H1 (cell line): Measurements from ENCODE around the gene EPB41L4B. TPM values are rescaled to one million over a fixed set of nuclear protein-coding genes. Genes with fewer than 3 reads are reported as not detected.

Source experiments
- CTCF ChIA-PET: fragments of 300-600 bp; sonication (Branson Sonifier 250); formaldehyde crosslinking; loops from one replicate; lab custom pipeline; 2021; ENCODE audit not compliant: partially characterized antibody; lab: Charles Lee
- POLR2A ChIA-PET: fragments of 300-600 bp; sonication (Branson Sonifier 250); formaldehyde crosslinking; loops from one replicate; lab custom pipeline; 2021; ENCODE audit warnings: inconsistent platforms; ENCODE audit not compliant: partially characterized antibody; lab: Charles Lee
- DNase-seq, 2 experiments: peaks; one replicate each; pipeline versions ENCODE4 v3.0.0 to v3.0.0-alpha.2; 2010 to 2022; ENCODE audit warnings: low spot score in 2 of 2, low read depth in 1 of 2, mixed read lengths in 1 of 2
- FAIRE-seq: peaks from 2 replicates; lab custom pipeline; 2011; peaks lifted over from hg19 to GRCh38; lab: Jason Lieb, UNC
- H2AFZ ChIP-seq: 2 replicates; pipeline ENCODE4 v1.8.1; 2012; ENCODE audit warnings: low read length, inconsistent platforms
- H2AK5ac ChIP-seq: 2 replicates; pipeline ENCODE4 v1.6.1; 2013; ENCODE audit warnings: low read depth, low read length
- H2BK120ac ChIP-seq: replicated peaks from 2 replicates; pipeline ENCODE3; 2013; ENCODE audit warnings: low read depth, low read length, inconsistent platforms
- H2BK12ac ChIP-seq: 2 replicates; pipeline ENCODE4 v1.6.1; 2013; ENCODE audit warnings: low read depth, low read length
- H2BK15ac ChIP-seq: 2 replicates; pipeline ENCODE4 v1.6.1; 2013; ENCODE audit warnings: low read length
- H2BK20ac ChIP-seq: 2 replicates; pipeline ENCODE4 v1.6.1; 2013; ENCODE audit warnings: low read length
- H2BK5ac ChIP-seq: 2 replicates; pipeline ENCODE4 v1.6.1; 2013; ENCODE audit warnings: low read depth, low read length
- H3K14ac ChIP-seq: 2 replicates; pipeline ENCODE4 v1.6.1; 2013; ENCODE audit warnings: inconsistent platforms; ENCODE audit not compliant: insufficient read length
- H3K18ac ChIP-seq: 2 replicates; pipeline ENCODE4 v1.6.1; 2013; ENCODE audit warnings: low read length; ENCODE audit errors: extremely low read depth
- H3K23ac ChIP-seq: 2 replicates; pipeline ENCODE4 v1.6.1; 2013; ENCODE audit warnings: inconsistent platforms; ENCODE audit not compliant: insufficient read length
- H3K23me2 ChIP-seq: 2 replicates; pipeline ENCODE4 v1.6.1; 2013; ENCODE audit warnings: low read depth, low read length
- H3K27ac ChIP-seq: 2 replicates; pipeline ENCODE4 v1.6.1; 2011; ENCODE audit warnings: low read depth, low read length, inconsistent platforms
- H3K27me3 ChIP-seq, 4 experiments: replicated peaks in 1 of 4; 1 replicate in 1 of 4; 2 replicates in 3 of 4; pipeline versions ENCODE4 v1.6.1 to v1.8.1; 2011 to 2013; ENCODE audit warnings: low read length in 3 of 4, mild to moderate bottlenecking in 3 of 4, inconsistent platforms in 2 of 4, mixed read lengths in 2 of 4, moderate library complexity in 1 of 4; ENCODE audit not compliant: control insufficient read depth in 3 of 4, insufficient read depth in 3 of 4; ENCODE audit errors: extremely low read depth in 1 of 4
- H3K36me3 ChIP-seq, 4 experiments: 2 replicates each; pipeline versions ENCODE4 v1.6.1 to v1.8.1; 2011 to 2013; ENCODE audit warnings: mild to moderate bottlenecking in 4 of 4, low read length in 3 of 4, moderate library complexity in 2 of 4, control low read depth in 1 of 4, inconsistent platforms in 1 of 4; ENCODE audit not compliant: insufficient read depth in 4 of 4, control insufficient read depth in 2 of 4
- H3K4ac ChIP-seq: replicated peaks from 2 replicates; pipeline ENCODE3; 2013; ENCODE audit warnings: low read length, low read depth, mixed read lengths, inconsistent platforms; ENCODE audit not compliant: insufficient read length
- H3K4me1 ChIP-seq, 4 experiments: replicated peaks in 1 of 4; 1 replicate in 1 of 4; 2 replicates in 3 of 4; pipeline versions ENCODE4 v1.6.1 to v1.8.1; 2011 to 2013; ENCODE audit warnings: low read length in 3 of 4, inconsistent platforms in 2 of 4, mixed read lengths in 1 of 4; ENCODE audit not compliant: insufficient read depth in 4 of 4, control insufficient read depth in 3 of 4
- H3K4me2 ChIP-seq, 2 experiments: 2 replicates each; pipeline versions ENCODE4 v1.6.1 to v1.8.1; 2011 to 2013; ENCODE audit warnings: low read depth in 2 of 2, low read length in 2 of 2, control low read depth in 1 of 2, inconsistent platforms in 1 of 2, mild to moderate bottlenecking in 1 of 2; ENCODE audit not compliant: insufficient read depth in 1 of 2
- H3K4me3 ChIP-seq, 4 experiments: fragments of 200-600, 300-600 bp in 1 of 4; sonication (generic), shearing (Covaris generic), sonication (Bioruptor Twin) in 1 of 4; 2 replicates each; pipeline versions ENCODE4 v1.5.1 to v1.8.1; 2011 to 2016; ENCODE audit warnings: low read length in 4 of 4, low read depth in 3 of 4, control low read depth in 2 of 4, inconsistent platforms in 2 of 4, mild to moderate bottlenecking in 2 of 4, mixed read lengths in 1 of 4, moderate library complexity in 1 of 4; ENCODE audit not compliant: insufficient read depth in 2 of 4; ENCODE audit errors: extremely low read depth in 1 of 4
- H3K56ac ChIP-seq: replicated peaks from 2 replicates; pipeline ENCODE3; 2013; ENCODE audit warnings: low read depth, mild to moderate bottlenecking, mixed read lengths, low read length, inconsistent platforms; ENCODE audit not compliant: insufficient read length
- H3K79me1 ChIP-seq: 2 replicates; pipeline ENCODE4 v1.6.1; 2013; ENCODE audit warnings: low read depth, low read length, control low read depth
- H3K79me2 ChIP-seq, 2 experiments: 2 replicates each; pipeline versions ENCODE4 v1.6.1 to v1.8.1; 2012 to 2013; ENCODE audit warnings: low read length in 2 of 2, mild to moderate bottlenecking in 2 of 2, inconsistent platforms in 1 of 2; ENCODE audit not compliant: insufficient read depth in 2 of 2, control insufficient read depth in 1 of 2
- H3K9ac ChIP-seq, 4 experiments: replicated peaks in 1 of 4; 1 replicate in 1 of 4; 2 replicates in 3 of 4; pipeline versions ENCODE4 v1.6.1 to v1.8.1; 2011 to 2013; ENCODE audit warnings: low read depth in 3 of 4, low read length in 3 of 4, control low read depth in 2 of 4, mild to moderate bottlenecking in 2 of 4, moderate library complexity in 2 of 4, inconsistent platforms in 1 of 4; ENCODE audit errors: extremely low read depth in 1 of 4
- H3K9me3 ChIP-seq, 2 experiments: 2 replicates each; pipeline versions ENCODE4 v1.6.1 to v1.8.1; 2012 to 2013; ENCODE audit warnings: mild to moderate bottlenecking in 2 of 2, moderate library complexity in 2 of 2, control low read depth in 1 of 2, inconsistent platforms in 1 of 2, low read depth in 1 of 2, low read length in 1 of 2, mixed read lengths in 1 of 2; ENCODE audit not compliant: insufficient read depth in 2 of 2
- H4K20me1 ChIP-seq, 2 experiments: replicated peaks in 1 of 2; 2 replicates each; pipeline versions ENCODE3 to v1.8.1; 2011 to 2013; ENCODE audit warnings: inconsistent platforms in 2 of 2, low read length in 2 of 2, mild to moderate bottlenecking in 1 of 2; ENCODE audit not compliant: insufficient read depth in 2 of 2, control insufficient read depth in 1 of 2
- H4K5ac ChIP-seq: 2 replicates; pipeline ENCODE4 v1.6.1; 2013; ENCODE audit warnings: low read length, low read depth, mixed read lengths, inconsistent platforms; ENCODE audit not compliant: insufficient read length
- H4K8ac ChIP-seq: 2 replicates; pipeline ENCODE4 v1.8.0; 2013; ENCODE audit warnings: mild to moderate bottlenecking, moderate library complexity, low read length, inconsistent platforms; ENCODE audit not compliant: insufficient read depth; ENCODE audit errors: extremely low read depth
- H4K91ac ChIP-seq: replicated peaks from 2 replicates; pipeline ENCODE3; 2013; ENCODE audit warnings: low read length, mixed read lengths, inconsistent platforms; ENCODE audit not compliant: insufficient read length
- ASH2L ChIP-seq: fragments of 200-600, 300-600 bp; sonication (generic); IDR thresholded peaks from one replicate; pipeline ENCODE4 v1.7.1; 2017; ENCODE audit warnings: low read length
- BCL11A ChIP-seq, 2 experiments: IDR thresholded peaks; one replicate each; pipeline ENCODE4 v1.6.1; 2011; ENCODE audit warnings: low read depth in 2 of 2, low read length in 2 of 2, mild to moderate bottlenecking in 2 of 2
- CBX8 ChIP-seq: fragments of 300-800, 300-1000 bp; sonication (generic); IDR thresholded peaks from 2 replicates; pipeline ENCODE4 v1.7.1; 2016; ENCODE audit warnings: low read depth, low read length, borderline replicate concordance
- GTF2F1 ChIP-seq: IDR thresholded peaks from 2 replicates; pipeline ENCODE4 v1.6.1; 2012; ENCODE audit warnings: low read depth, low read length, improper control_type of control experiment, borderline replicate concordance
- RNF2 ChIP-seq: fragments of 200-900, 300-1000 bp; sonication (generic); IDR thresholded peaks from 2 replicates; pipeline ENCODE4 v1.7.1; 2016; ENCODE audit warnings: borderline replicate concordance, low read depth, mild to moderate bottlenecking, antibody characterized with exemption, low read length; ENCODE audit not compliant: poor library complexity, severe bottlenecking; ENCODE audit errors: missing control alignments
- SAP30 ChIP-seq: fragments of 300-600 bp; sonication (generic); IDR thresholded peaks from 2 replicates; pipeline ENCODE4 v1.7.1; 2012; ENCODE audit warnings: low read length, moderate library complexity, mild to moderate bottlenecking, inconsistent platforms; ENCODE audit not compliant: insufficient read depth, insufficient replicate concordance
- SP4 ChIP-seq: IDR thresholded peaks from 2 replicates; pipeline ENCODE4 v1.6.1; 2012; ENCODE audit warnings: low read length, inconsistent platforms
- WGBS, 2 experiments: shearing (Covaris generic) in 1 of 2; methylation state at CpG; one replicate each; pipeline versions ENCODE4 v1.1.6 to v1.1.7; 2013 to 2015; ENCODE audit warnings: low lambda C conversion rate in 2 of 2, mixed read lengths in 2 of 2, inconsistent platforms in 1 of 2, low coverage in 1 of 2, missing lambda C conversion rate in 1 of 2; ENCODE audit not compliant: insufficient replicate concordance in 2 of 2, insufficient coverage in 1 of 2, insufficient read length in 1 of 2; ENCODE audit errors: extremely low coverage in 1 of 2, missing lambda C conversion rate in 1 of 2; 5-methylcytosine and 5-hydroxymethylcytosine counted together
- polyA plus RNA-seq, 7 experiments: library from polyadenylated mRNA; depleted of rRNA in 3 of 7; stranded (reverse) in 5 of 7; unstranded in 2 of 7; fragments of >200 nt in 5 of 7; fragments of 200-250 nt in 2 of 7; gene quantifications; 1 replicate in 5 of 7; 2 replicates in 1 of 7; 4 replicates in 1 of 7; pipeline versions ENCODE4 v1.2.1 to v1.2.3, GENCODE V29; 2011 to 2013; ENCODE audit warnings: missing spikeins in 2 of 7, mixed read lengths in 2 of 7
- total RNA-seq: library from RNA; stranded (reverse); fragmentation: NEBNext Ultra II Directional; extraction: Animal tissue kit (Norgen Biotek cat#: 25700); gene quantifications from 2 replicates; pipeline ENCODE4 v1.2.1, GENCODE V29; 2021
- TF ChIP-seq, protein P1 (sequence below): IDR thresholded peaks from 2 replicates; pipeline ENCODE4 v1.6.1; 2012; ENCODE audit warnings: inconsistent platforms

EPB41L4B gene
- total and polyA plus RNA-seq, 2 of the 8 experiments (the other 6 are each of a cell fraction or from before 2014, with no cell fraction given), result 11.9 to 25.0 TPM

DNA sequence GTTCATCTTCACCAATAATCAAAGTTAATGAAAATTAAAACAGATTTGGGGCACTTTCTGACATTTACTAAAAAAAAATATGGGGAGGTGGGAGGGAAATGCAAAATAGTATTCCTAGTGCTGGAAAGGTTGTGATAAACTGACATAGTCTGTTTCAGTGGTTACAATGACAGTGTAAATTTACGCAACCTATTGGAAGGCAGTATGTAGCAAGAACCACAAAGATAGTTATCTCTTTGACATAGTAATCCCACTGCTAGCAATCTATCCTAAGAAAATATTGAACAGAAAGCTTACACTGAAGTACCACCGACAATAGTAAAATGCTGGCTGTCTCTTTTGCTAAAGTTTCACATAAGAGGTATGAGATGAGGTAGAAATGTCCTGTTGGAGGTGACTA lies 15.1 kb upstream of the EPB41L4B start:
- 85% methylated on average over 2 of the region's 2 CpGs; no CpG with 5 or more reads in 1 of the 2 experiments for WGBS, 2 experiments
- no peak for FAIRE-seq
- no peak for TF ChIP-seq ASH2L
- TF ChIP-seq, protein P1, sequence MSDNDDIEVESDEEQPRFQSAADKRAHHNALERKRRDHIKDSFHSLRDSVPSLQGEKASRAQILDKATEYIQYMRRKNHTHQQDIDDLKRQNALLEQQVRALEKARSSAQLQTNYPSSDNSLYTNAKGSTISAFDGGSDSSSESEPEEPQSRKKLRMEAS, result no peak
- TF ChIP-seq CBX8, result no peak
- TF ChIP-seq RNF2, result no peak
- TF ChIP-seq BCL11A (IDR thresholded peaks at IDR 0.05; ENCODE audit: low read depth in 2 of 2, low read length in 2 of 2), result no peak
- no peak for TF ChIP-seq SP4
- TF ChIP-seq GTF2F1, result no peak
- TF ChIP-seq SAP30, result no peak

More for the DNA sequence above, 15.1 kb upstream of the EPB41L4B start:
- Histone ChIP-seq H3K27ac (no peak overlapping the region), H3K4me3 (no peak overlapping the region), H4K91ac (no peak overlapping the region), H3K79me2 (no peaks in the 10 kb centered on the region), H3K4ac (no peak overlapping the region), H3K23me2 (no peaks in the 10 kb centered on the region), H2BK12ac (no peak overlapping the region), H3K14ac (no peak overlapping the region), H2AFZ (no peak overlapping the region), H3K9me3 (no peaks in the 10 kb centered on the region), H3K27me3 (no peaks in the 10 kb centered on the region), H3K79me1 (no peaks in the 10 kb centered on the region), H2BK120ac (no peak overlapping the region), H3K23ac (no peak overlapping the region), H3K56ac (no peak overlapping the region), H2BK15ac (no peak overlapping the region), H3K9ac (no peak overlapping the region), H3K4me1 (no peaks in the 10 kb centered on the region; a peak in 2 of 7 replicates), H3K4me2 (no peak overlapping the region), H4K20me1 (no peaks in the 10 kb centered on the region), H2BK20ac (no peak overlapping the region), H3K36me3 (no peaks in the 10 kb centered on the region), H2BK5ac (no peak overlapping the region), H3K18ac (no peak overlapping the region), H4K5ac (no peak overlapping the region), H2AK5ac (no peak overlapping the region), H4K8ac (no peak overlapping the region)
- ChIA-PET CTCF (interaction anchor here (1.5 kb wide), 1 partner anchor 9 kb away, joined by 7 read pairs; no protein-coding TSS in a partner anchor), POLR2A (interaction anchor here (1.5 kb wide), 1 partner anchor 9 kb away, joined by 4 read pairs; no protein-coding TSS in a partner anchor)
- DNase-seq, result no peak
